PC-3 (cell line): Measurements from ENCODE around the gene GNA15. TPM values are rescaled to one million over a fixed set of nuclear protein-coding genes. Genes with fewer than 3 reads are reported as not detected.

Source experiments
- ATAC-seq: fragments of 200-7000 bp; cut with Tn5 transposase; 2 replicates; pipeline ENCODE4 v1.9.1; 2020; ENCODE audit warnings: mild to moderate bottlenecking, moderate library complexity
- BruUV-seq: library from RNA; stranded (reverse); fragments of 400-500 nt; replicated peaks from 2 replicates; lab custom pipeline; 2021; lab: Mats Ljungman, UMichigan
- CTCF ChIA-PET: fragments of 300-600 bp; sonication (Branson Sonifier 250); formaldehyde crosslinking; loops from one replicate; lab custom pipeline; 2022; ENCODE audit warnings: antibody characterized with exemption; lab: Charles Lee
- POLR2A ChIA-PET: fragments of 300-600 bp; sonication (Branson Sonifier 250); formaldehyde crosslinking; loops from one replicate; lab custom pipeline; 2022; ENCODE audit warnings: antibody characterized with exemption; ENCODE audit not compliant: unreplicated experiment; lab: Charles Lee
- DNase-seq: peaks from one replicate; pipeline ENCODE4 v3.0.0-alpha.2; 2015
- H2AFZ ChIP-seq: fragments of 300-600 bp; sonication (generic); 2 replicates; pipeline ENCODE4 v1.6.0; 2016; ENCODE audit warnings: antibody characterized with exemption, low read length
- H3F3A ChIP-seq: fragments of 300-600 bp; sonication (generic); one replicate; pipeline ENCODE4 v1.6.0; 2017; ENCODE audit warnings: antibody characterized with exemption, low read length, control low read depth, mild to moderate bottlenecking; ENCODE audit not compliant: unreplicated experiment
- H3K27ac ChIP-seq: fragments of 300-600 bp; sonication (generic); 2 replicates; pipeline ENCODE4 v1.5.1; 2016; ENCODE audit warnings: mild to moderate bottlenecking, low read length
- H3K27me3 ChIP-seq: fragments of 300-600 bp; sonication (generic); 2 replicates; pipeline ENCODE4 v1.6.1; 2016; ENCODE audit warnings: low read length, mixed read lengths
- H3K36me3 ChIP-seq: fragments of 300-600 bp; sonication (generic); 2 replicates; pipeline ENCODE4 v1.6.1; 2016; ENCODE audit warnings: low read depth, mixed run types, low read length, mixed read lengths
- H3K4me1 ChIP-seq: fragments of 300-600 bp; sonication (generic); 2 replicates; pipeline ENCODE4 v1.5.1; 2016; ENCODE audit warnings: low read length; ENCODE audit not compliant: insufficient read depth
- H3K4me2 ChIP-seq: fragments of 300-600 bp; sonication (generic); 2 replicates; pipeline ENCODE4 v1.6.0; 2016; ENCODE audit warnings: low read length
- H3K4me3 ChIP-seq: fragments of 300-600 bp; sonication (generic); 2 replicates; pipeline ENCODE4 v1.5.1; 2016; ENCODE audit warnings: mild to moderate bottlenecking, low read length, mixed read lengths
- H3K79me2 ChIP-seq: fragments of 300-600 bp; sonication (generic); 2 replicates; pipeline ENCODE4 v1.6.1; 2017; ENCODE audit warnings: low read length, mixed read lengths
- H3K9ac ChIP-seq: fragments of 300-600 bp; sonication (generic); 2 replicates; pipeline ENCODE4 v1.6.0; 2016; ENCODE audit warnings: mild to moderate bottlenecking, low read length
- H3K9me2 ChIP-seq: fragments of 300-600 bp; sonication (generic); replicated peaks from 2 replicates; pipeline ENCODE4 v1.6.1; 2016; ENCODE audit warnings: mixed run types, low read length, mixed read lengths
- H3K9me3 ChIP-seq: fragments of 300-600 bp; sonication (generic); 2 replicates; pipeline ENCODE4 v1.6.1; 2016; ENCODE audit warnings: low read length, mixed read lengths
- H4K20me1 ChIP-seq: fragments of 300-600 bp; sonication (generic); 2 replicates; pipeline ENCODE4 v1.6.1; 2016; ENCODE audit warnings: low read length, mixed read lengths
- EZH2 ChIP-seq: fragments of 300-600 bp; sonication (generic); IDR thresholded peaks from one replicate; pipeline ENCODE4 v1.6.1; 2017; ENCODE audit warnings: antibody characterized with exemption, mild to moderate bottlenecking, low read length; ENCODE audit not compliant: unreplicated experiment
- EZH2phosphoT487 ChIP-seq: fragments of 300-600 bp; sonication (generic); IDR thresholded peaks from 2 replicates; pipeline ENCODE4 v1.6.1; 2018; ENCODE audit warnings: mild to moderate bottlenecking, antibody characterized with exemption, low read length, borderline replicate concordance
- intact Hi-C: fragments of 100-400 bp; cut with micrococcal nuclease; formaldehyde crosslinking; loops from 2 replicates; pipeline ENCODE4 v1.9.0; 2023
- total RNA-seq: library from RNA; depleted of rRNA; stranded (reverse); fragments of >200 nt; gene quantifications from 2 replicates; pipeline ENCODE4 v1.2.3, GENCODE V29; 2014
- TF ChIP-seq, protein P1 (sequence below): fragments of 300-600 bp; sonication (generic); conservative IDR thresholded peaks from 2 replicates; pipeline ENCODE4 v1.5.1; 2017; ENCODE audit warnings: antibody characterized with exemption, low read depth, mild to moderate bottlenecking, low read length

Gene GNA15
- total RNA-seq, 1 experiment from 2014 or later: not detected

DNA sequence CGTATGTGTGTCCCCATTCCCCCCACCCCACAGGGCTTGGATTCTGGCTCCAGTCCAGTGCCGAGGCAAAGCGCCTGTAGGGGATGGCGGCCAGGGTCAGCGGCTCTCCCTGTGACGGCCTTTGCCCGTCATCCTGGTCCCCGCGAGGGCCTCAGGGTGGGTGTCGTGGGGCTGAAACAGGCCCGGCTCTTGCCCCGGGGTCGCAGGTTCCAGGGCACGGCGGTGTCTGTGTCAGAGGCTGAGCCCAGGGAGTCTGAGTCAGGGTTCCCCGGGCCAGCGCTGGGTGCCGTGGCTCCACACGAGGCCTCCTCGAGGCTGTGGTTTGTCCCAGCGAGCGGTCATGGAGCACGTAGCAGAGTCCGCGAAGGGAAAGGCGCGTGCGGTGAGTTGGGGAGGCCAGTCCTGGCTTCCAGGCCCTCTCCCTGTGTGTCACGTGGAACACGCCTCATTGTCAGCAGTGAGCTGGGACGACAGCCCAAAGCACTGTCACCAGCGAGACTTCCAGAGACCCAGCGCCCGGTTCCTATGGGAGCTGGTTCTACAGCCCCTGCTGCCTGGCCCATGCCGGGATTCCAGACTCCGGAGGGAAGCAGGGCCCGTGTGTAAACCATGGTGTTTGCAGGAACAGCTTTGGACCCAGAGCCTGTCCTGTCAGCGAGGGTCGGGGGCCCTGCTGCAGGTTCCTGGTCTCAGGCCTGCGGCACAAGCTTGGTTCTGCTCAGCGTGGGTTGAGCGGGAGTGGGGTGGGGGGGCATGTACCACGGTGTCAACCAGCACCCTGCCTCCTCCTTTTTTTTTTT lies 63.3 kb downstream of the GNA15 start:
- Histone ChIP-seq H3K79me2 (peaks cover 3% of the 10 kb centered on the region; the same call in 1 of the 2 replicates), H4K20me1 (no peaks in the 10 kb centered on the region), H3K36me3 (peaks cover 2% of the 10 kb centered on the region; the same call in 1 of the 2 replicates), H3K9me2 (no peaks in the 10 kb centered on the region), H3F3A (no peaks in the 10 kb centered on the region), H3K27me3 (no peaks in the 10 kb centered on the region), H2AFZ (no peak overlapping the region), H3K9me3 (no peaks in the 10 kb centered on the region), H3K4me3 (no peak overlapping the region), H3K4me1 (no peaks in the 10 kb centered on the region), H3K4me2 (no peak overlapping the region), H3K9ac (no peak overlapping the region), H3K27ac (no peak overlapping the region)
- CTCF ChIA-PET: no interaction called here
- DNase-seq (no peak), ATAC-seq (no peak)
- intact Hi-C loops: no loop called here
- TF ChIP-seq EZH2phosphoT487: no peak
- no peak for TF ChIP-seq EZH2
- TF ChIP-seq, protein P1, sequence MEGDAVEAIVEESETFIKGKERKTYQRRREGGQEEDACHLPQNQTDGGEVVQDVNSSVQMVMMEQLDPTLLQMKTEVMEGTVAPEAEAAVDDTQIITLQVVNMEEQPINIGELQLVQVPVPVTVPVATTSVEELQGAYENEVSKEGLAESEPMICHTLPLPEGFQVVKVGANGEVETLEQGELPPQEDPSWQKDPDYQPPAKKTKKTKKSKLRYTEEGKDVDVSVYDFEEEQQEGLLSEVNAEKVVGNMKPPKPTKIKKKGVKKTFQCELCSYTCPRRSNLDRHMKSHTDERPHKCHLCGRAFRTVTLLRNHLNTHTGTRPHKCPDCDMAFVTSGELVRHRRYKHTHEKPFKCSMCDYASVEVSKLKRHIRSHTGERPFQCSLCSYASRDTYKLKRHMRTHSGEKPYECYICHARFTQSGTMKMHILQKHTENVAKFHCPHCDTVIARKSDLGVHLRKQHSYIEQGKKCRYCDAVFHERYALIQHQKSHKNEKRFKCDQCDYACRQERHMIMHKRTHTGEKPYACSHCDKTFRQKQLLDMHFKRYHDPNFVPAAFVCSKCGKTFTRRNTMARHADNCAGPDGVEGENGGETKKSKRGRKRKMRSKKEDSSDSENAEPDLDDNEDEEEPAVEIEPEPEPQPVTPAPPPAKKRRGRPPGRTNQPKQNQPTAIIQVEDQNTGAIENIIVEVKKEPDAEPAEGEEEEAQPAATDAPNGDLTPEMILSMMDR: no peak
- POLR2A ChIA-PET: no interaction called here
- no TSS peak for BruUV-seq

DNA sequence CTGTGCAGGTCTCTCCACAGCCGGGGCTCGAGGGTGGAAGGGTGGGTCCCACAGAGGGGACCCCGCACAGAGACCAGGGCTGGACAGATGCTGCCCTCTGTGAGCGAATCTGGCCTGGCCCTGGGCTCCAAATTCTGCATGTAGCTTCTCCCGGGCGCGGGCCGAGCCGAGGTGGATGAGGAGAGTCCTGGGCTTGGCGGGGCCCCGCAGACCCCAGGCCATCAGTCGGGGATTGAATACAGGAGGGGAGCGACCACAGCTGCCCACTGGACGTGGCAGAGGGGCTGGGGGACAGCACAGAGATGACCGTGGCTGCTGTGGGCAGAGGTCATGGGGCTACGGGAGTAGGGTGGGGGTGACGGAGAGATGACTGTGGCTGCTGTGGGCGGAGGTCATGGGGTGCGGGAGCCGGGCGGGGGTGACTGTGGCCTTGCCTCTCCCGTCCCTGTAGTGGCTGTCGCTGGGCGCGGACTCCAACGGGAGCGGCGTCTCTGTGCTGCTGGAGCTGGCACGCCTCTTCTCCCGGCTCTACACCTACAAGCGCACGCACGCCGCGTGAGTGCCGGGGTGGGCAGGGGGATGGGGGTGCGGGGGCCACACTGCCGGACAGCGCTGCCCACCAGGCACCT lies 65.4 kb downstream of the GNA15 start:
- Histone ChIP-seq H3K9ac (no peak overlapping the region), H3K36me3 (no peaks in the 10 kb centered on the region), H3K4me2 (no peak overlapping the region), H2AFZ (no peak overlapping the region), H3K4me3 (no peak overlapping the region), H3K9me3 (no peaks in the 10 kb centered on the region), H3K27me3 (no peaks in the 10 kb centered on the region), H3K79me2 (no peaks in the 10 kb centered on the region), H4K20me1 (no peaks in the 10 kb centered on the region), H3K4me1 (no peaks in the 10 kb centered on the region), H3F3A (no peaks in the 10 kb centered on the region), H3K27ac (no peak overlapping the region), H3K9me2 (no peaks in the 10 kb centered on the region)
- DNase-seq (no peak), ATAC-seq (no peak)
- intact Hi-C loops: no loop called here
- TF ChIP-seq EZH2phosphoT487 (no peak), EZH2 (no peak)
- TF ChIP-seq, protein P1: no peak
- CTCF ChIA-PET: no interaction called here
- BruUV-seq: no TSS peak
- POLR2A ChIA-PET: no interaction called here

DNA sequence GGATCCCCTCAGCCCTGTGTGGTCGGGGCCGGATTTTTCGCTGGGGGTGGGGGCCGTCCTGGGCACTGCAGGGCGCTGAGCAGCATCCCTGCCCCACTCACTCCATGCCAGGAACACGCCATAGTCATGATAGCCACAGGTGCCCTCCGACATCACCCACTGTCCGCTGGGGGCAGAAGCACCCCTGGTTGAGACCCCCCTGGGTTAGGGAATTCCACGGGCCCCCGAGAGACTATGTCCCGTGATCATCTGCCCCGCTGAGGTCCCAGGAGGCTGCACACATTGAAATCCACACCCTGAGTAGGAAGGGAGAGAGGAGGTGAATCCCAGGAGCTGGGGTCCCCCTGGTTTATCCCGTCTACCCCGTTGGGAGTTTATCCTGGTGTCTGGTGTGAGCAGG lies 66.1 kb downstream of the GNA15 start:
- DNase-seq (no peak), ATAC-seq (no peak)
- CTCF ChIA-PET: no interaction called here
- Histone ChIP-seq H3K27me3 (no peaks in the 10 kb centered on the region), H3K4me3 (no peak overlapping the region), H2AFZ (no peak overlapping the region), H4K20me1 (no peaks in the 10 kb centered on the region), H3K9me2 (no peaks in the 10 kb centered on the region), H3K9me3 (no peaks in the 10 kb centered on the region), H3F3A (no peaks in the 10 kb centered on the region), H3K27ac (no peak overlapping the region), H3K36me3 (no peaks in the 10 kb centered on the region), H3K79me2 (no peaks in the 10 kb centered on the region), H3K4me2 (no peak overlapping the region), H3K4me1 (no peaks in the 10 kb centered on the region), H3K9ac (no peak overlapping the region)
- POLR2A ChIA-PET: no interaction called here
- no TSS peak for BruUV-seq
- TF ChIP-seq, protein P1: no peak
- TF ChIP-seq EZH2 (no peak), EZH2phosphoT487 (no peak)
- intact Hi-C loops: no loop called here
